Activated naive CD8-positive, alpha-beta T cell treated with anti-CD3 and anti-CD28 coated beads, Interleukin-2, amount 10 ng/mL, durations not matched to agents 7 days and 5 days (primary cell): ENCODE data around the gene ZNF729. TPM values are rescaled to one million over a fixed set of nuclear protein-coding genes. Genes with fewer than 3 reads are reported as not detected.

Experiments
- total RNA-seq, 2 experiments: library from RNA; stranded (reverse); gene quantifications; one replicate each; pipeline ENCODE4 v1.2.3, GENCODE V29; 2021

ZNF729 gene
- total RNA-seq, 2 experiments from 2014 or later: not detected

Other genes with a start within 250 kb of the ZNF729 start
- 10 to 100 TPM; 12.0 to 14.2 TPM for gene ZNF257, start 234.0 kb upstream of the ZNF729 start, total RNA-seq
- not detected for gene ZNF676, start 89.5 kb upstream of the ZNF729 start, total RNA-seq
- not detected for gene ZNF98, start 135.9 kb downstream of the ZNF729 start, total RNA-seq